ENCODE results near the gene SON.

The SON gene

DNA sequence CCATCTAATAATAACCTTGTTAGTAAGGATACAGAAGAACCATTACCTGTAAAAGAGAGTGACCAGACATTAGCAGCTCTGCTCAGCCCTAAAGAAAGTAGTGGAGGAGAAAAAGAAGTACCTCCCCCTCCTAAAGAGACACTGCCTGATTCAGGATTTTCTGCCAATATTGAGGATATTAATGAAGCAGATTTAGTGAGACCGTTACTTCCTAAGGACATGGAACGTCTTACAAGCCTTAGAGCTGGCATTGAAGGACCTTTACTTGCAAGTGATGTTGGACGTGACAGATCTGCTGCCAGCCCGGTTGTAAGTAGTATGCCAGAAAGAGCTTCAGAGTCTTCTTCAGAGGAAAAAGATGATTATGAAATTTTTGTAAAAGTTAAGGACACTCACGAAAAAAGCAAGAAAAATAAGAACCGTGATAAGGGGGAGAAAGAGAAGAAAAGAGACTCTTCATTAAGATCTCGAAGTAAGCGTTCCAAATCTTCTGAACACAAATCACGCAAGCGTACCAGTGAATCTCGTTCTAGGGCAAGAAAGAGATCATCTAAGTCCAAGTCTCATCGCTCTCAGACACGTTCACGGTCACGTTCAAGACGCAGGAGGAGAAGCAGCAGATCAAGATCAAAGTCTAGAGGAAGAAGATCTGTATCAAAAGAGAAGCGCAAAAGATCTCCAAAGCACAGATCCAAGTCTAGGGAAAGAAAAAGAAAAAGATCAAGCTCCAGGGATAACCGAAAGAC, 11.6 kb downstream of the SON start:
- H3K4me1 ChIP-seq (ENCODE audit: control insufficient read depth in 2 of 2, insufficient read depth in 2 of 2, low read length in 2 of 2) = no peaks in the 10 kb centered on the region
- no peak overlapping the region for H3K27ac ChIP-seq (ENCODE audit: low read depth in 2 of 2, low read length in 2 of 2)
- no peaks in the 10 kb centered on the region for H3K27me3 ChIP-seq (ENCODE audit: control insufficient read depth in 2 of 2, insufficient read depth in 2 of 2, low read length in 2 of 2)
- peaks cover 84 to 89% of the 10 kb centered on the region in 2 donors for H3K36me3 ChIP-seq (ENCODE audit: control insufficient read depth in 2 of 2, insufficient read depth in 2 of 2, low read length in 2 of 2)
- H3K4me3 ChIP-seq (ENCODE audit: low read length in 2 of 2) = no peak overlapping the region
- no peaks in the 10 kb centered on the region for H3K9me3 ChIP-seq (ENCODE audit: control insufficient read depth in 2 of 2, low read length in 2 of 2)
- H3K9ac ChIP-seq (ENCODE audit: low read depth in 1 of 2, low read length in 2 of 2) = no peak overlapping the region

- Histone ChIP-seq H3K4me3 (ENCODE audit: low read length in 2 of 2) (no peak overlapping the region), H3K9me3 (ENCODE audit: control insufficient read depth in 2 of 2, low read length in 2 of 2) (no peaks in the 10 kb centered on the region), H3K27ac (ENCODE audit: low read depth in 2 of 2, low read length in 2 of 2) (no peak overlapping the region), H3K27me3 (ENCODE audit: control insufficient read depth in 2 of 2, insufficient read depth in 2 of 2, low read length in 2 of 2) (no peaks in the 10 kb centered on the region), H3K4me1 (ENCODE audit: control insufficient read depth in 2 of 2, insufficient read depth in 2 of 2, low read length in 2 of 2) (no peaks in the 10 kb centered on the region), H3K36me3 (ENCODE audit: control insufficient read depth in 2 of 2, insufficient read depth in 2 of 2, low read length in 2 of 2) (peaks cover 84 to 89% of the 10 kb centered on the region in 2 donors), H3K9ac (ENCODE audit: low read depth in 1 of 2, low read length in 2 of 2) (no peak overlapping the region)
Observed at GRCh38 chr21:33554982-33555344, 12.1 kb downstream of the SON start.

- Histone ChIP-seq H3K9me3 (ENCODE audit: control insufficient read depth in 2 of 2, low read length in 2 of 2) (no peaks in the 10 kb centered on the region), H3K9ac (ENCODE audit: low read depth in 1 of 2, low read length in 2 of 2) (no peak overlapping the region), H3K4me3 (ENCODE audit: low read length in 2 of 2) (no peak overlapping the region), H3K36me3 (ENCODE audit: control insufficient read depth in 2 of 2, insufficient read depth in 2 of 2, low read length in 2 of 2) (peaks cover 77 to 86% of the 10 kb centered on the region in 2 donors), H3K27me3 (ENCODE audit: control insufficient read depth in 2 of 2, insufficient read depth in 2 of 2, low read length in 2 of 2) (no peaks in the 10 kb centered on the region), H3K27ac (ENCODE audit: low read depth in 2 of 2, low read length in 2 of 2) (no peak overlapping the region), H3K4me1 (ENCODE audit: control insufficient read depth in 2 of 2, insufficient read depth in 2 of 2, low read length in 2 of 2) (peaks cover 0 to 2% of the 10 kb centered on the region in 2 donors)
Observed at GRCh38 chr21:33557447-33557846, 14.6 kb downstream of the SON start.

DNA sequence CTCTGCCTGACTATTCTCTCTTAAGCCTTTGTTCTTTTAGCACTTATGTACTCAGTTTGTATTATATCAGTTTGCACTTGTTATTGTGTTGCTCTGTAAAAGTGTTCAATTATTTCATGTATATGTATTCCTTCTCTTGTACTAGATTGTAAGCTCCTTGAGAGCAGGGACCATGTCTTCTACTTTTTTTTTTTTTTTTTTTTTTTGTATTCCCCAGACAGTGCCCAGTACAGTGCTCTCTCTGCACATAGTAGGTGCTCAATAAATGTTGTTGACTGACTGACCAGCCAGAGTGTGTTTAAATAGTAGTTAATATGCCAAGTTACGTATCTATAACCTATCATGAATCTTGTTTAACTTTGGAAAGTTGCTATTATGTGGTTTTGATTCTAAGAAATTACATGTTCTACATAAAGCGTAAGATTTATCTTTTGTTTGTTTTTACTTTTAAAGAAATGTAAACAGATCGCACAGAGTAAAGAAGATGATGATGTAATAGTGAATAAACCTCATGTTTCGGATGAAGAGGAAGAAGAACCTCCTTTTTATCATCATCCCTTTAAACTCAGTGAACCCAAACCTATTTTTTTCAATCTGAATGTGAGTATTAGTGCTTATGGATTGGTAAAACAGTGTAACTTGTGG, 16.1 kb downstream of the SON start:
- Histone ChIP-seq H3K4me3 (ENCODE audit: low read length in 2 of 2) (no peak overlapping the region), H3K9me3 (ENCODE audit: control insufficient read depth in 2 of 2, low read length in 2 of 2) (no peaks in the 10 kb centered on the region), H3K36me3 (ENCODE audit: control insufficient read depth in 2 of 2, insufficient read depth in 2 of 2, low read length in 2 of 2) (peaks cover 67 to 84% of the 10 kb centered on the region in 2 donors), H3K4me1 (ENCODE audit: control insufficient read depth in 2 of 2, insufficient read depth in 2 of 2, low read length in 2 of 2) (peaks cover 0 to 2% of the 10 kb centered on the region in 2 donors), H3K27ac (ENCODE audit: low read depth in 2 of 2, low read length in 2 of 2) (no peak overlapping the region), H3K9ac (ENCODE audit: low read depth in 1 of 2, low read length in 2 of 2) (no peak overlapping the region), H3K27me3 (ENCODE audit: control insufficient read depth in 2 of 2, insufficient read depth in 2 of 2, low read length in 2 of 2) (no peaks in the 10 kb centered on the region)

DNA sequence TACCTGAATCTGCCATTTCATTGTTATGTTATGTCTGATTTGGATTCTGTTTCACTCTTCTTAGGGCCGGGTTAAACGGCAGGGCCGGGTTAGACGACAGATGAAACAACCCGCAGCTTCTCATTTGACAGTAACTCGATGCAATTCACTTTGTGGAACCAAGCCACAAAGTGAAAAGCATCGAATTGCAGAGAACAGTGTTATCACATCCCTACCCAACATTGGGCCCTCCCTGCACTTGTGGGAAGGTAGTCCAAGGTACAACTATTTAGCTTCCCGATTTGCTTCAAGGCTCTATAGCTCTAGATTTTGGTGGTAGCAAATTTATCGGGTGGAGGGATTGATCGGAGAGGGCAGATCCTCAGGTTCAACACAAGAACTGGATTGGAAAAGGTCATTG, 17.0 kb downstream of the SON start:
- Histone ChIP-seq H3K9me3 (ENCODE audit: control insufficient read depth in 2 of 2, low read length in 2 of 2) (no peaks in the 10 kb centered on the region), H3K27ac (ENCODE audit: low read depth in 2 of 2, low read length in 2 of 2) (no peak overlapping the region), H3K27me3 (ENCODE audit: control insufficient read depth in 2 of 2, insufficient read depth in 2 of 2, low read length in 2 of 2) (no peaks in the 10 kb centered on the region), H3K4me1 (ENCODE audit: control insufficient read depth in 2 of 2, insufficient read depth in 2 of 2, low read length in 2 of 2) (peaks cover 0 to 2% of the 10 kb centered on the region in 2 donors), H3K36me3 (ENCODE audit: control insufficient read depth in 2 of 2, insufficient read depth in 2 of 2, low read length in 2 of 2) (peaks cover 59 to 77% of the 10 kb centered on the region in 2 donors), H3K9ac (ENCODE audit: low read depth in 1 of 2, low read length in 2 of 2) (no peak overlapping the region), H3K4me3 (ENCODE audit: low read length in 2 of 2) (no peak overlapping the region)

- H3K9ac ChIP-seq (ENCODE audit: low read depth in 1 of 2, low read length in 2 of 2) = no peak overlapping the region
- peaks cover 62 to 70% of the 10 kb centered on the region in 2 donors for H3K36me3 ChIP-seq (ENCODE audit: control insufficient read depth in 2 of 2, insufficient read depth in 2 of 2, low read length in 2 of 2)
- no peaks in the 10 kb centered on the region for H3K9me3 ChIP-seq (ENCODE audit: control insufficient read depth in 2 of 2, low read length in 2 of 2)
Observed at GRCh38 chr21:33560965-33561364, 18.1 kb downstream of the SON start.

GRCh38 chr21:33561373-33561772, 18.5 kb downstream of the SON start:
- no peak overlapping the region for H3K4me3 ChIP-seq (ENCODE audit: low read length in 2 of 2)
- peaks cover 0 to 2% of the 10 kb centered on the region in 2 donors for H3K4me1 ChIP-seq (ENCODE audit: control insufficient read depth in 2 of 2, insufficient read depth in 2 of 2, low read length in 2 of 2)
- H3K9me3 ChIP-seq (ENCODE audit: control insufficient read depth in 2 of 2, low read length in 2 of 2) = no peaks in the 10 kb centered on the region
- no peak overlapping the region for H3K27ac ChIP-seq (ENCODE audit: low read depth in 2 of 2, low read length in 2 of 2)
- no peaks in the 10 kb centered on the region for H3K27me3 ChIP-seq (ENCODE audit: control insufficient read depth in 2 of 2, insufficient read depth in 2 of 2, low read length in 2 of 2)
- H3K36me3 ChIP-seq (ENCODE audit: control insufficient read depth in 2 of 2, insufficient read depth in 2 of 2, low read length in 2 of 2) = peaks cover 59 to 67% of the 10 kb centered on the region in 2 donors
- H3K9ac ChIP-seq (ENCODE audit: low read depth in 1 of 2, low read length in 2 of 2) = no peak overlapping the region

More at GRCh38 chr21:33560965-33561364, 18.1 kb downstream of the SON start:
- Histone ChIP-seq H3K4me1 (ENCODE audit: control insufficient read depth in 2 of 2, insufficient read depth in 2 of 2, low read length in 2 of 2) (peaks cover 0 to 2% of the 10 kb centered on the region in 2 donors), H3K27ac (ENCODE audit: low read depth in 2 of 2, low read length in 2 of 2) (no peak overlapping the region), H3K27me3 (ENCODE audit: control insufficient read depth in 2 of 2, insufficient read depth in 2 of 2, low read length in 2 of 2) (no peaks in the 10 kb centered on the region), H3K4me3 (ENCODE audit: low read length in 2 of 2) (no peak overlapping the region)

DNA sequence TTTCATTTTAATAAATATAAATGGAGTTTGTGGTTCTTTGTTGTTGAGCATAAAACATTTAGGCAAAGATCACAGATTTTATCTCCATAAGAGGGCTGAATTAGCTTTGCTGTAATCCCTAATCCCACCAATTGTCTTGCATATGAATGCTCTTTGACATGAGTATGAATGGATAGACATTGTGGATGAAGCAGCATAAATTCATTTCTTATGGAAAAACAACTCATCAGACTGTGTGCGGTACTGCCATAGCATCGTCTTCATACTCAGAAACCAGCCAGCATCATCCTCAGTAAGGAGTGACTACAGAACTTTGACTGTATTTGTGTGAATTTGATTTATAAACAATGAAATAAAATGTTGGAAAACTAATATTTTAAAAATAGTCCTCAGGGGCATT, 19.6 kb downstream of the SON start:
- Histone ChIP-seq H3K4me1 (ENCODE audit: control insufficient read depth in 2 of 2, insufficient read depth in 2 of 2, low read length in 2 of 2) (peaks cover 0 to 2% of the 10 kb centered on the region in 2 donors), H3K9me3 (ENCODE audit: control insufficient read depth in 2 of 2, low read length in 2 of 2) (no peaks in the 10 kb centered on the region), H3K27ac (ENCODE audit: low read depth in 2 of 2, low read length in 2 of 2) (no peak overlapping the region), H3K36me3 (ENCODE audit: control insufficient read depth in 2 of 2, insufficient read depth in 2 of 2, low read length in 2 of 2) (peaks cover 57 to 62% of the 10 kb centered on the region in 2 donors), H3K9ac (ENCODE audit: low read depth in 1 of 2, low read length in 2 of 2) (no peak overlapping the region), H3K27me3 (ENCODE audit: control insufficient read depth in 2 of 2, insufficient read depth in 2 of 2, low read length in 2 of 2) (no peaks in the 10 kb centered on the region), H3K4me3 (ENCODE audit: low read length in 2 of 2) (no peak overlapping the region)

DNA sequence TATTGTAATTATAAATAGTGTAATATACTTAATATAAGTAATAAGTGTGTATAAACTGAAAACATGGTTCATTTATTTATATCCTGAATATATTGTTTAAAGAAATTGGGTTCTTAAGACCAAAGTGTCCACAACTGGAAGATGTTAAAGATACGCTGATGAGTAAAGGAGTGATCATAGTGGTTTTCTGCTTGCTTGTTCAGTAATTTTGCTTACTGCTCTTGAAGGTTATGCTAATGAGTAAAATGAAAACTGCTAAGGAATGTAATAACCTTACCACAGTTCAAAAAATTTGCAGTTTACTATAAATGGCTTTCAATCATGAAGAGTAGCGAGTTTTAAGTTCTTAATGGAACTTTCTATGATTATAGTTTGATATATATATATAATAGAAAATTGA, 23.7 kb downstream of the SON start:
- no peaks in the 10 kb centered on the region for H3K27me3 ChIP-seq (ENCODE audit: control insufficient read depth in 2 of 2, insufficient read depth in 2 of 2, low read length in 2 of 2)
- H3K36me3 ChIP-seq (ENCODE audit: control insufficient read depth in 2 of 2, insufficient read depth in 2 of 2, low read length in 2 of 2) = peaks cover 42 to 44% of the 10 kb centered on the region in 2 donors

GRCh38 chr21:33567914-33568313, 25.1 kb downstream of the SON start:
- no peak overlapping the region for H3K27ac ChIP-seq (ENCODE audit: low read depth in 2 of 2, low read length in 2 of 2)

More for the DNA sequence above, 23.7 kb downstream of the SON start:
- no peak overlapping the region for H3K4me3 ChIP-seq (ENCODE audit: low read length in 2 of 2)
- H3K27ac ChIP-seq (ENCODE audit: low read depth in 2 of 2, low read length in 2 of 2) = no peak overlapping the region
- H3K4me1 ChIP-seq (ENCODE audit: control insufficient read depth in 2 of 2, insufficient read depth in 2 of 2, low read length in 2 of 2) = no peaks in the 10 kb centered on the region
- H3K9me3 ChIP-seq (ENCODE audit: control insufficient read depth in 2 of 2, low read length in 2 of 2) = no peaks in the 10 kb centered on the region
- no peak overlapping the region for H3K9ac ChIP-seq (ENCODE audit: low read depth in 1 of 2, low read length in 2 of 2)

More at GRCh38 chr21:33567914-33568313, 25.1 kb downstream of the SON start:
- Histone ChIP-seq H3K4me1 (ENCODE audit: control insufficient read depth in 2 of 2, insufficient read depth in 2 of 2, low read length in 2 of 2) (no peaks in the 10 kb centered on the region), H3K4me3 (ENCODE audit: low read length in 2 of 2) (no peak overlapping the region), H3K27me3 (ENCODE audit: control insufficient read depth in 2 of 2, insufficient read depth in 2 of 2, low read length in 2 of 2) (no peaks in the 10 kb centered on the region), H3K9ac (ENCODE audit: low read depth in 1 of 2, low read length in 2 of 2) (no peak overlapping the region), H3K36me3 (ENCODE audit: control insufficient read depth in 2 of 2, insufficient read depth in 2 of 2, low read length in 2 of 2) (peaks cover 43 to 44% of the 10 kb centered on the region in 2 donors), H3K9me3 (ENCODE audit: control insufficient read depth in 2 of 2, low read length in 2 of 2) (no peaks in the 10 kb centered on the region)
